ENCODE measurements around the gene HOXC6.

Gene HOXC6

GRCh38 chr12:54002278-54002914, 25.8 kb upstream of the HOXC6 start:
- Histone ChIP-seq H3K4me2 (ENCODE audit: low read depth, low read length, poor library complexity, severe bottlenecking) (no peak overlapping the region), H3K4me1 (ENCODE audit: insufficient read depth, low read length, poor library complexity, severe bottlenecking) (peaks cover 19% of the 10 kb centered on the region), H3K36me3 (ENCODE audit: insufficient read depth, low read length) (no peaks in the 10 kb centered on the region), H3K9me3 (ENCODE audit: insufficient read depth, low read depth, low read length) (no peaks in the 10 kb centered on the region), H3K9ac (ENCODE audit: low read depth, low read length, poor library complexity, severe bottlenecking) (no peak overlapping the region), H3F3A (ENCODE audit: low read depth) (no peaks in the 10 kb centered on the region), H4K20me1 (ENCODE audit: insufficient read depth, low read length, poor library complexity, severe bottlenecking) (peaks cover 4% of the 10 kb centered on the region), H3K4me3 (ENCODE audit: low read length, poor library complexity, severe bottlenecking) (no peak overlapping the region), H2AFZ (ENCODE audit: low read length) (no peak overlapping the region), H3K79me2 (ENCODE audit: insufficient read depth, low read length) (peaks cover 12% of the 10 kb centered on the region; the same call in 1 of the 2 replicates), H3K9me2 (replicated peaks; ENCODE audit: low read depth, low read length) (no peaks in the 10 kb centered on the region), H3K27me3 (ENCODE audit: insufficient read depth, low read length, poor library complexity, severe bottlenecking) (no peaks in the 10 kb centered on the region)
- TF ChIP-seq EZH2phosphoT487 (IDR thresholded peaks at IDR 0.05; ENCODE audit: borderline replicate concordance) (no peak), CTCF (conservative IDR thresholded peaks at IDR 0.05; ENCODE audit: low read length) (no peak)

- Histone ChIP-seq H2AFZ (ENCODE audit: low read length) (no peak overlapping the region), H3K9me3 (ENCODE audit: insufficient read depth, low read depth, low read length) (no peaks in the 10 kb centered on the region), H3F3A (ENCODE audit: low read depth) (no peaks in the 10 kb centered on the region), H3K4me1 (ENCODE audit: insufficient read depth, low read length, poor library complexity, severe bottlenecking) (peaks cover 14% of the 10 kb centered on the region), H3K9ac (ENCODE audit: low read depth, low read length, poor library complexity, severe bottlenecking) (no peak overlapping the region), H3K79me2 (ENCODE audit: insufficient read depth, low read length) (peaks cover 6% of the 10 kb centered on the region; the same call in 1 of the 2 replicates), H3K4me2 (ENCODE audit: low read depth, low read length, poor library complexity, severe bottlenecking) (no peak overlapping the region), H3K9me2 (replicated peaks; ENCODE audit: low read depth, low read length) (no peaks in the 10 kb centered on the region), H3K27me3 (ENCODE audit: insufficient read depth, low read length, poor library complexity, severe bottlenecking) (no peaks in the 10 kb centered on the region), H3K36me3 (ENCODE audit: insufficient read depth, low read length) (no peaks in the 10 kb centered on the region), H3K4me3 (ENCODE audit: low read length, poor library complexity, severe bottlenecking) (no peak overlapping the region), H4K20me1 (ENCODE audit: insufficient read depth, low read length, poor library complexity, severe bottlenecking) (peaks cover 4% of the 10 kb centered on the region)
- TF ChIP-seq CTCF (conservative IDR thresholded peaks at IDR 0.05; ENCODE audit: low read length), result no peak
- no peak for TF ChIP-seq EZH2phosphoT487 (IDR thresholded peaks at IDR 0.05; ENCODE audit: borderline replicate concordance)
Measured at GRCh38 chr12:54002915-54003389, 25.3 kb upstream of the HOXC6 start.

- TF ChIP-seq EZH2phosphoT487 (IDR thresholded peaks at IDR 0.05; ENCODE audit: borderline replicate concordance) (no peak), CTCF (conservative IDR thresholded peaks at IDR 0.05; ENCODE audit: low read length) (no peak)
- Histone ChIP-seq H3K36me3 (ENCODE audit: insufficient read depth, low read length) (no peaks in the 10 kb centered on the region), H3K4me1 (ENCODE audit: insufficient read depth, low read length, poor library complexity, severe bottlenecking) (peaks cover 8% of the 10 kb centered on the region), H3K9me3 (ENCODE audit: insufficient read depth, low read depth, low read length) (no peaks in the 10 kb centered on the region), H2AFZ (ENCODE audit: low read length) (no peak overlapping the region), H3K9ac (ENCODE audit: low read depth, low read length, poor library complexity, severe bottlenecking) (no peak overlapping the region), H3K4me3 (ENCODE audit: low read length, poor library complexity, severe bottlenecking) (no peak overlapping the region), H3K79me2 (ENCODE audit: insufficient read depth, low read length) (peaks cover 1% of the 10 kb centered on the region; the same call in 1 of the 2 replicates), H3F3A (ENCODE audit: low read depth) (no peaks in the 10 kb centered on the region), H3K27me3 (ENCODE audit: insufficient read depth, low read length, poor library complexity, severe bottlenecking) (no peaks in the 10 kb centered on the region), H4K20me1 (ENCODE audit: insufficient read depth, low read length, poor library complexity, severe bottlenecking) (no peaks in the 10 kb centered on the region), H3K4me2 (ENCODE audit: low read depth, low read length, poor library complexity, severe bottlenecking) (no peak overlapping the region), H3K9me2 (replicated peaks; ENCODE audit: low read depth, low read length) (no peaks in the 10 kb centered on the region)
Measured at GRCh38 chr12:54003625-54004024, 24.6 kb upstream of the HOXC6 start.

Measured in Loucy (cell line).